Stomach (tissue), 9 donors: Measurements from ENCODE around the gene DCST2. TPM values are rescaled to one million over a fixed set of nuclear protein-coding genes. Genes with fewer than 3 reads are reported as not detected.

ENCODE experiments used
- DNase-seq, 2 donors: peaks; one replicate each; pipeline versions ENCODE4 v3.0.0 to v3.0.0-alpha.2; 2013 to 2019
- H3K27ac ChIP-seq, 5 donors: fragments of 200-600 bp in 4 of 5; sonication (generic) in 4 of 5; one replicate each; pipeline ENCODE4 v1.5.1; 2013 to 2019; ENCODE audit warnings: mild to moderate bottlenecking in 1 of 5, moderate library complexity in 1 of 5
- H3K27me3 ChIP-seq, 3 donors: fragments of 200-600 bp; sonication (generic); one replicate each; pipeline ENCODE4 v1.5.1; 2017 to 2019; ENCODE audit warnings: mixed run types in 1 of 3
- H3K36me3 ChIP-seq, 4 donors: fragments of 200-600 bp; sonication (generic); 1 replicate in 3 of 4; 2 replicates in 1 of 4; pipeline ENCODE4 v1.5.1; 2016 to 2019
- H3K4me1 ChIP-seq, 4 donors: fragments of 200-600 bp; sonication (generic); one replicate each; pipeline ENCODE4 v1.5.1; 2016 to 2019
- H3K4me3 ChIP-seq, 4 donors: fragments of 200-600 bp; sonication (generic) in 3 of 4; one replicate each; pipeline ENCODE4 v1.5.1; 2016 to 2019; ENCODE audit warnings: mild to moderate bottlenecking in 1 of 4
- H3K9me3 ChIP-seq, 4 donors: fragments of 200-600 bp; sonication (generic); one replicate each; pipeline ENCODE4 v1.5.1; 2016 to 2019
- CTCF ChIP-seq, 7 experiments: fragments of 450-650 bp in 4 of 7; fragments of 200-600 bp in 3 of 7; sonication (generic) in 3 of 7; IDR thresholded peaks; one replicate each; pipeline ENCODE4 v1.5.1; 2016 to 2019; ENCODE audit warnings: antibody characterized with exemption in 7 of 7, control low read depth in 2 of 7, mild to moderate bottlenecking in 1 of 7
- EP300 ChIP-seq: sonication (generic); formaldehyde crosslinking; IDR thresholded peaks from one replicate; pipeline ENCODE4 v1.6.1; 2017; ENCODE audit warnings: antibody characterized with exemption
- POLR2A ChIP-seq, 4 donors: fragments of 450-650 bp; IDR thresholded peaks; one replicate each; pipeline ENCODE4 v1.6.1; 2016; ENCODE audit warnings: antibody characterized with exemption in 4 of 4, control low read depth in 2 of 4, mild to moderate bottlenecking in 1 of 4, moderate library complexity in 1 of 4
- POLR2AphosphoS5 ChIP-seq, 3 donors: sonication (generic); formaldehyde crosslinking; IDR thresholded peaks; one replicate each; pipeline ENCODE4 v1.6.1; 2016; ENCODE audit warnings: antibody characterized with exemption in 3 of 3
- WGBS, 5 donors: extraction: QIAGEN DNeasy Blood & Tissue Kit in 3 of 5; methylation state at CpG; one replicate each; pipeline versions ENCODE4 v1.1.5 to v1.1.7; 2013 to 2018; 5-methylcytosine and 5-hydroxymethylcytosine counted together
- intact Hi-C: fragments of 100-400 bp; cut with DNase I; formaldehyde crosslinking; loops from one replicate; pipeline ENCODE4 v1.15.1; 2023; ENCODE audit warnings: low total_unique reads
- polyA plus RNA-seq, 3 donors: library from polyadenylated mRNA; stranded (reverse); fragments of 200-250 nt; gene quantifications; one replicate each; pipeline ENCODE4 v1.2.3, GENCODE V29; 2013
- total RNA-seq, 5 donors: library from RNA; depleted of rRNA; stranded (reverse); fragments of >200 nt; gene quantifications; one replicate each; pipeline versions ENCODE4 v1.1.0 to v1.2.3, GENCODE V29; 2014 to 2016
- donor health status: healthy with polysubstance abuse.
- donor health status: Bipolar disorder and iron deficiency.
- donor health status: healthy.

DCST2 gene
- total and polyA plus RNA-seq, 8 donors: 1.6 to 158 (median 6.4) TPM; not detected in 4

GRCh38 chr1:155016231-155016831, 17.2 kb downstream of the DCST2 start:
- TF ChIP-seq POLR2A (IDR thresholded peaks at IDR 0.05): no peak
- no peak for TF ChIP-seq CTCF (IDR thresholded peaks at IDR 0.05)
- TF ChIP-seq POLR2AphosphoS5 (IDR thresholded peaks at IDR 0.05): no peak
- no peak for TF ChIP-seq EP300
- intact Hi-C loops: loop anchor here (10.0 kb wide), 1 partner anchor 52 kb away; the partner anchor contains the start of gene PYGO2
- 59 to 86% (median 69%) methylated on average over 22 to 26 of the region's 26 CpGs for whole genome bisulfite sequencing, 5 donors
- peak overlapping the region in 1 of 4 donors; percentile 39 for H3K4me3 ChIP-seq
- no peak for DNase-seq
- peaks cover 47 to 79% (median 72%) of the 10 kb centered on the region in 4 donors for H3K4me1 ChIP-seq
- H3K9me3 ChIP-seq: no peaks in the 10 kb centered on the region
- H3K27me3 ChIP-seq: no peaks in the 10 kb centered on the region
- H3K36me3 ChIP-seq: peaks cover 28 to 47% (median 36%) of the 10 kb centered on the region in 4 donors
- peak overlapping the region; percentile 83 to 100 (median 92) for H3K27ac ChIP-seq

- Histone ChIP-seq H3K27me3 (no peaks in the 10 kb centered on the region), H3K4me1 (peaks cover 53 to 86% (median 79%) of the 10 kb centered on the region in 4 donors), H3K36me3 (peaks cover 28 to 53% (median 43%) of the 10 kb centered on the region in 4 donors), H3K9me3 (no peaks in the 10 kb centered on the region), H3K27ac (peak overlapping the region; percentile 83 to 100 (median 92)), H3K4me3 (no peak overlapping the region)
- TF ChIP-seq EP300 (no peak), POLR2AphosphoS5 (IDR thresholded peaks at IDR 0.05) (peak in 1 of 3 donors; percentile 15)
- intact Hi-C loops: loop anchor here (10.0 kb wide), 1 partner anchor 51 kb away; the partner anchor contains the start of gene PYGO2
- DNase-seq: no peak
- 72 to 76% (median 73%) methylated on average over 9 to 16 of the region's 16 CpGs for WGBS, 5 donors
These were observed 17.9 kb downstream of the DCST2 start for GRCh38 chr1:155015527-155016230.

GRCh38 chr1:155014709-155015508, 18.7 kb downstream of the DCST2 start:
- Histone ChIP-seq H3K9me3 (no peaks in the 10 kb centered on the region), H3K4me3 (no peak overlapping the region), H3K27me3 (no peaks in the 10 kb centered on the region), H3K36me3 (peaks cover 28 to 56% (median 44%) of the 10 kb centered on the region in 4 donors), H3K4me1 (peaks cover 61 to 94% (median 86%) of the 10 kb centered on the region in 4 donors), H3K27ac (peak overlapping the region in 4 of 5 donors; percentile 83 to 100 (median 99))
- TF ChIP-seq CTCF (IDR thresholded peaks at IDR 0.05): no peak
- TF ChIP-seq EP300: no peak
- no peak for TF ChIP-seq POLR2A (IDR thresholded peaks at IDR 0.05)
- no peak for DNase-seq
- intact Hi-C loops: loop anchor here (10.0 kb wide), 1 partner anchor 50 kb away; the partner anchor contains the start of gene PYGO2
- WGBS, 5 donors: 84 to 92% (median 88%) methylated on average over 17 to 31 of the region's 31 CpGs

GRCh38 chr1:155013632-155014031, 19.9 kb downstream of the DCST2 start:
- peak in 1 of 2 donors; percentile 32 for DNase-seq
- intact Hi-C loops: loop anchor here (10.0 kb wide), 1 partner anchor 49 kb away; the partner anchor contains the start of gene PYGO2
- Histone ChIP-seq H3K36me3 (peaks cover 28 to 56% (median 44%) of the 10 kb centered on the region in 4 donors), H3K27ac (peak overlapping the region; percentile 63 to 100 (median 99)), H3K27me3 (no peaks in the 10 kb centered on the region), H3K4me1 (peaks cover 73 to 98% (median 96%) of the 10 kb centered on the region in 4 donors), H3K4me3 (peak overlapping the region in 1 of 4 donors; percentile 3), H3K9me3 (no peaks in the 10 kb centered on the region)
- TF ChIP-seq POLR2AphosphoS5 (IDR thresholded peaks at IDR 0.05) (no peak), CTCF (IDR thresholded peaks at IDR 0.05) (no peak), EP300 (no peak), POLR2A (IDR thresholded peaks at IDR 0.05) (no peak)
- WGBS, 5 donors: 26 to 39% (median 33%) methylated on average over 6 to 8 of the region's 8 CpGs
